ENCODE data around the gene TBXT. TPM values are rescaled to one million over a fixed set of nuclear protein-coding genes. Genes with fewer than 3 reads are reported as not detected.

Gene TBXT
- total and polyA plus RNA-seq, 2 of the 13 experiments (the other 11 are each of a cell fraction or from before 2014, with no cell fraction given), result not detected

- TF ChIP-seq CCDC6 (CRISPR knock-in tag; IDR thresholded peaks at IDR 0.05), result no peak
- no peak for TF ChIP-seq ZNF839 (CRISPR knock-in tag; IDR thresholded peaks at IDR 0.05; ENCODE audit: borderline replicate concordance)
- no peak for TF ChIP-seq ZBTB44 (CRISPR knock-in tag; IDR thresholded peaks at IDR 0.05)
- TF ChIP-seq KAT2B (IDR thresholded peaks at IDR 0.05; ENCODE audit: borderline replicate concordance, low read depth, low read length), result no peak
- no peak for TF ChIP-seq MEIS1 (CRISPR knock-in tag; IDR thresholded peaks at IDR 0.05; ENCODE audit: borderline replicate concordance)
Observed at GRCh38 chr6:166194914-166195859, 27.5 kb upstream of the TBXT start (continued).

DNA sequence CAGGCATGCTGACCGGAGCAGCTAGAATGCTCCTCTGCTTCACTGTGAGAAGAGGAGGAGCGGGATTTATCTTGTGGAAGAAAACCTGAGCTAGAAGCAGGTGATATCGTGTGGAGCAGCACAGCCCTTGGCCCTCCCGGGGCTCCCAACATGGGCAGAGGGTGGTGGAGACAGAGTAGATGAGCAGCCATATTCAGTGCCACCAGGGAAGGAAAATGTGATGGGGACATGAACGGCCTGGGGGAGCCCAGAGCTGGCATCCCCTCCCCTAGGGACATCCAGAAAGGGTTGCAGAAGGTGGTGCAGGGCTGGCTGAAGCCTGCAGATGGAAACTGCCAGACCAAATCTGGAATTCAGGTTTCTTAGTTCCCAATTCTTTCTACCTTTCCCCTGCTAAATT is 24.9 kb upstream of the TBXT start:
- CTCF ChIA-PET (ENCODE audit: low intra/inter-chr PET ratio, low total read pairs), result no interaction called here
- intact Hi-C loops (cut with micrococcal nuclease; ENCODE audit: unreplicated experiment) (no loop called here), in situ Hi-C loops (cut with HindIII; ENCODE audit: extremely low pct_ligation_motif_present, low pct_unique_long_range_greater_than_20kb) (no loop called here)
- H3K4me2 ChIP-seq (ENCODE audit: low read depth, low read length), result no peak overlapping the region
- no peaks in the 10 kb centered on the region for H3K79me2 ChIP-seq (ENCODE audit: insufficient read depth, low read length)
- POLR2A ChIA-PET, result no interaction called here
- H3K4me3 ChIP-seq (replicated peaks in 1 of 3; ENCODE audit: insufficient read depth in 1 of 3, low read depth in 2 of 3, low read length in 3 of 3), result no peak overlapping the region
- H3K9ac ChIP-seq (ENCODE audit: insufficient read depth, low read depth, low read length), result no peak overlapping the region
- ATAC-seq (no peak; the same call in 2 of the 3 replicates), FAIRE-seq (no peak), DNase-seq (ENCODE audit: low spot score) (no peak)
- TF ChIP-seq CBFB (CRISPR knock-in tag; IDR thresholded peaks at IDR 0.05) (no peak), ZNF382 (CRISPR knock-in tag; IDR thresholded peaks at IDR 0.05; ENCODE audit: borderline replicate concordance) (no peak), ZSCAN21 (CRISPR knock-in tag; IDR thresholded peaks at IDR 0.05; ENCODE audit: borderline replicate concordance) (no peak), ZNF136 (CRISPR knock-in tag; IDR thresholded peaks at IDR 0.05; ENCODE audit: low read depth) (no peak), ZNF614 (CRISPR knock-in tag; IDR thresholded peaks at IDR 0.05; ENCODE audit: borderline replicate concordance) (no peak), NCOA1 (CRISPR knock-in tag; IDR thresholded peaks at IDR 0.05) (no peak), ZFY (CRISPR knock-in tag; IDR thresholded peaks at IDR 0.05) (no peak), ZNF788 (CRISPR knock-in tag; IDR thresholded peaks at IDR 0.05; ENCODE audit: borderline replicate concordance) (no peak)
- TF ChIP-seq, protein P1, sequence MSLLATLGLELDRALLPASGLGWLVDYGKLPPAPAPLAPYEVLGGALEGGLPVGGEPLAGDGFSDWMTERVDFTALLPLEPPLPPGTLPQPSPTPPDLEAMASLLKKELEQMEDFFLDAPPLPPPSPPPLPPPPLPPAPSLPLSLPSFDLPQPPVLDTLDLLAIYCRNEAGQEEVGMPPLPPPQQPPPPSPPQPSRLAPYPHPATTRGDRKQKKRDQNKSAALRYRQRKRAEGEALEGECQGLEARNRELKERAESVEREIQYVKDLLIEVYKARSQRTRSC (CRISPR knock-in tag; IDR thresholded peaks at IDR 0.05; ENCODE audit: low read depth), result no peak
- BruUV-seq (replicated peaks), result no TSS peak
- H3K36me3 ChIP-seq (replicated peaks in 1 of 2; ENCODE audit: control insufficient read depth in 1 of 2, insufficient read depth in 2 of 2, low read length in 2 of 2), result no peaks in the 10 kb centered on the region
- no peak overlapping the region for H3K27ac ChIP-seq (ENCODE audit: extremely low read length, insufficient read depth, low read length)
- peaks cover 0 to 42% of the 10 kb centered on the region in 2 experiments; a peak in 3 of 5 replicates for H3K27me3 ChIP-seq (ENCODE audit: control insufficient read depth in 1 of 2, insufficient read depth in 2 of 2, low read length in 2 of 2)
- no peak overlapping the region for H2AFZ ChIP-seq (ENCODE audit: low read length)
- 31% methylated on average over 5 of the region's 5 CpGs for WGBS (ENCODE audit: low lambda C conversion rate)
- H3K4me1 ChIP-seq (ENCODE audit: insufficient read depth, low read length), result no peaks in the 10 kb centered on the region
- no peaks in the 10 kb centered on the region for H4K20me1 ChIP-seq (ENCODE audit: insufficient read depth, low read length)
- no peaks in the 10 kb centered on the region for H3K9me3 ChIP-seq (ENCODE audit: low read length)
